Prostate gland (tissue), 2 donors: ENCODE results near the gene CD37. TPM values are rescaled to one million over a fixed set of nuclear protein-coding genes. Genes with fewer than 3 reads are reported as not detected.
A peak's percentile ranks its signal among the peaks of the same experiment; 100 is the strongest.

ENCODE experiments used
- DNase-seq: peaks from one replicate; pipeline ENCODE4 v3.0.0-alpha.2; 2019; ENCODE audit warnings: low spot score
- H3K27ac ChIP-seq, 2 donors: fragments of 200-600 bp; sonication (generic); 2 replicates each; pipeline ENCODE4 v1.5.1; 2017 to 2019
- H3K27me3 ChIP-seq: fragments of 200-600 bp; sonication (generic); replicated peaks from 2 replicates; pipeline ENCODE4 v1.5.1; 2019; ENCODE audit not compliant: insufficient read depth
- H3K36me3 ChIP-seq, 2 donors: fragments of 200-600 bp; sonication (generic); 1 replicate in 1 of 2; 2 replicates in 1 of 2; pipeline versions ENCODE4 v1.5.1 to v1.8.1; 2017 to 2019
- H3K4me1 ChIP-seq: fragments of 200-600 bp; sonication (generic); replicated peaks from 2 replicates; pipeline ENCODE4 v1.5.1; 2019
- H3K4me3 ChIP-seq, 2 donors: fragments of 200-600 bp; sonication (generic); 2 replicates each; pipeline ENCODE4 v1.5.1; 2017 to 2019
- H3K9me3 ChIP-seq: fragments of 200-600 bp; sonication (generic); 2 replicates; pipeline ENCODE4 v1.5.1; 2017
- POLR2A ChIP-seq: fragments of 450-650 bp; IDR thresholded peaks from one replicate; pipeline ENCODE4 v1.6.1; 2016; ENCODE audit warnings: antibody characterized with exemption, mild to moderate bottlenecking
- POLR2AphosphoS5 ChIP-seq: sonication (generic); formaldehyde crosslinking; IDR thresholded peaks from one replicate; pipeline ENCODE4 v1.6.1; 2017; ENCODE audit warnings: antibody characterized with exemption
- WGBS: methylation state at CpG from one replicate; pipeline ENCODE4 v1.1.5; 2018; 5-methylcytosine and 5-hydroxymethylcytosine counted together
- intact Hi-C: fragments of 100-400 bp; cut with DNase I; formaldehyde crosslinking; loops from one replicate; pipeline ENCODE4 v1.14.2; 2022
- total RNA-seq, 2 donors: library from RNA; depleted of rRNA; stranded (reverse); fragments of >200 nt; gene quantifications; one replicate each; pipeline ENCODE4 v1.1.0, GENCODE V29; 2016
- TF ChIP-seq, protein P1 (sequence below), 4 experiments: fragments of 200-600 bp in 2 of 4; fragments of 450-650 bp in 2 of 4; sonication (generic) in 2 of 4; IDR thresholded peaks; 1 replicate in 3 of 4; 2 replicates in 1 of 4; pipeline ENCODE4 v1.5.1; 2016 to 2019; ENCODE audit warnings: antibody characterized with exemption in 4 of 4, mild to moderate bottlenecking in 2 of 4, moderate library complexity in 2 of 4

Gene CD37
- total RNA-seq, 2 donors from 2014 or later: 9.5 to 21.4 TPM

DNA sequence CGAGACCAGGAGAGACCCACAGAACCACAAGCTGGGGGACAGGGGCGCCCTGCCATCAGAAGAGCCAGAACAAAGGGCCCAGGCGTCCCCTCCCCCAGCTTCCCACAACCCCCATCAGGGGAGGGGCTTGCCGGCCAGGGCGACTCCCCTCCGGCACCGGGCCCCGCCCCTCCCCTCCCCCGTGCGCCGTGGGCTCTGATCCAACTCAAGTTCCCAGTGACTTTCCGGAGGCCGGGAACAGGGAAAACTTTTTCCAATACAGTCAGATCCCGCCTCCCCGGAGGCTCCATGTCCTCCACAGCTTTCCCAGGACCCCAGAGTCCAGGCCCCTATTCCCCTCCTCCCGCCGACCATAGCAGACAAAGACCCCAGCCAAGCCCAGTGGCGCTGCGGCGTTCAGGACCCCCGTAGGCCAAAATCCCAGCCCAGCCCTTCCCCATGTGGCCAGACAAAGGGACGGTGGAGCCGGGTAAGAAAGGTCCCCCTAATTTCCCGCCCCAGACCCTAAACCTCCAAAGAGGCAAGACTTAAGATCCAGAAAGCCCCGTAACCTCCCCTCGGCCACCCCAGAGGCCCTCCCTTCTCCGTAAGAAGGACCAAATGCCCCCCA lies 26.3 kb downstream of the CD37 start:
- TF ChIP-seq POLR2A (peak; percentile 29), POLR2AphosphoS5 (peak; percentile 71)
- TF ChIP-seq, protein P1, sequence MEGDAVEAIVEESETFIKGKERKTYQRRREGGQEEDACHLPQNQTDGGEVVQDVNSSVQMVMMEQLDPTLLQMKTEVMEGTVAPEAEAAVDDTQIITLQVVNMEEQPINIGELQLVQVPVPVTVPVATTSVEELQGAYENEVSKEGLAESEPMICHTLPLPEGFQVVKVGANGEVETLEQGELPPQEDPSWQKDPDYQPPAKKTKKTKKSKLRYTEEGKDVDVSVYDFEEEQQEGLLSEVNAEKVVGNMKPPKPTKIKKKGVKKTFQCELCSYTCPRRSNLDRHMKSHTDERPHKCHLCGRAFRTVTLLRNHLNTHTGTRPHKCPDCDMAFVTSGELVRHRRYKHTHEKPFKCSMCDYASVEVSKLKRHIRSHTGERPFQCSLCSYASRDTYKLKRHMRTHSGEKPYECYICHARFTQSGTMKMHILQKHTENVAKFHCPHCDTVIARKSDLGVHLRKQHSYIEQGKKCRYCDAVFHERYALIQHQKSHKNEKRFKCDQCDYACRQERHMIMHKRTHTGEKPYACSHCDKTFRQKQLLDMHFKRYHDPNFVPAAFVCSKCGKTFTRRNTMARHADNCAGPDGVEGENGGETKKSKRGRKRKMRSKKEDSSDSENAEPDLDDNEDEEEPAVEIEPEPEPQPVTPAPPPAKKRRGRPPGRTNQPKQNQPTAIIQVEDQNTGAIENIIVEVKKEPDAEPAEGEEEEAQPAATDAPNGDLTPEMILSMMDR (IDR thresholded peaks at IDR 0.05): no peak
- peak overlapping the region; percentile 88 to 90 for H3K27ac ChIP-seq
- intact Hi-C loops: no loop called here
- peak; percentile 63 for DNase-seq
- 2% methylated on average over 26 of the region's 27 CpGs for WGBS
- no peaks in the 10 kb centered on the region for H3K27me3 ChIP-seq
- H3K4me3 ChIP-seq: peak overlapping the region; percentile 66
- H3K9me3 ChIP-seq: no peaks in the 10 kb centered on the region
- H3K4me1 ChIP-seq: no peaks in the 10 kb centered on the region
- no peaks in the 10 kb centered on the region for H3K36me3 ChIP-seq

DNA sequence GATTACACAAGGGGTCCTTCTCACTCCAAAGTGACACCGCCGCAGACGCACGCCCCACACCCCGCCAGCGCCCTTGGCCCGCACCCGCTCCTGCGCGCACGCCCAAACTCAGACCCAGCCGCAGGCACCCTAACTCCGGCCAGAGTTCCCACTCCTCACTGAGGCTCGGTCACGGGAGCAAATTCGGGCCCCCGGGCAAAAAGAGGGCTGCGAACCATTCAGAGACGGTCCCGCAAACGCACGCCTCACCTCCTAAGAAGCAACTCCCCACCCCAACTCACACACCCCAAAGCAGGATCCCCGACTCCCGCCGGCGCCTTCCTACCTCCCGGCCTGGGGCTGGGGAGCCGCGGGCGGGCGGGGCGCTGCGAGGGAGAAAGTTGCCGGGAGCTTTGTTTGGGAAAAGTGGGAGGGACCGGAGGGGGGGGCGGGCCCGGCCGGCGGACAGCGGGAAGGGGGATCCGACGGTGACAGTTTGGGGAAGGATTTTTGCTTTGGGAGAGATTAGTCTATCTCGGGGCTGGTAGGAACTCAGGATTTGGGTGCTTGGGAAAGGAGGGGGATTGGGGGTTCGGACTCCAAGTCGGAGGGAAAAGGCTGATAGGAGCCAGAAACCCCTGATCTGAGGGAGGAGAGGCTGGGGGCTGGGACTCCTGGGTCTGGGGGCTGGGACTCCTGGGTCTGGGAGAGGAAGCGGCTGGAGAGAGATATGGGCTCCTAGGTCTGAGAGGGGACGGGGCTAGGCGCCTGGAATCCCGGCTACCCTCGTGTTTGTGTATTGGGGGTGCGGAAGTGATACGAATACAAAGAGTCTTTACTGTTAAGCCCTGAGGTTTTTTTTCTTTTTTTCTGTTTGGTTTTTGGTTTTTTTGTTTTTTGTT lies 27.1 kb downstream of the CD37 start, which contains the start of gene TEAD2:
Gene TEAD2 (minus strand): TSS at position 369 of the 881 bp plus-strand sequence. CDS start 2,341 bp downstream, outside the sequence.
- Histone ChIP-seq H3K27ac (peak within 1 kb of the TSS; percentile 88 to 90), H3K4me1 (no peaks in the 10 kb centered on the region), H3K36me3 (no peaks in the 10 kb centered on the region), H3K4me3 (peak within 1 kb of the TSS; percentile 66), H3K9me3 (no peaks in the 10 kb centered on the region), H3K27me3 (no peaks in the 10 kb centered on the region)
- intact Hi-C loops: no loop called here
- WGBS: 1% methylated on average over 52 of the region's 52 CpGs
- TF ChIP-seq POLR2A (peak; percentile 65), POLR2AphosphoS5 (peak; percentile 61)
- TF ChIP-seq, protein P1 (IDR thresholded peaks at IDR 0.05): no peak
- peak; percentile 55 for DNase-seq

DNA sequence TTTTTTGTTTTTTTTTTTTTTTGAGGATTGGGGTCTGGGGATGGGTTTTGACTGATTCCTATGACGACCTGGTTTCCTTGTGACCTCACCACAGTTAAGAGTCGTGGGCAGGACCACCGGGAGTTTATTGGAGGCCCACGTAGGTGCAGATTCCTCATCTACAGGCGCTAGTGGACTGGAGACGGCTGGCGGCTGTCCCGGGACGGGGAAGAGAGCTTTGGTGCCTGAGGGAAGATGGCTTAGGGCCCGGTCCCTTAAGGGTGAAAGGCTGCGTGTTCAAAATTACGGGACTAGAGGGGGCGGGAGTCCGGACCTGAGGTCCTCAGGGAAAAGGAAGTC lies 27.7 kb downstream of the CD37 start:
- intact Hi-C loops: no loop called here
- peak overlapping the region; percentile 88 to 90 for H3K27ac ChIP-seq
- DNase-seq: peak; percentile 19
- H3K36me3 ChIP-seq: no peaks in the 10 kb centered on the region
- no peaks in the 10 kb centered on the region for H3K4me1 ChIP-seq
- H3K9me3 ChIP-seq: no peaks in the 10 kb centered on the region
- WGBS: under 1% methylated on average over 14 of the region's 14 CpGs
- H3K27me3 ChIP-seq: no peaks in the 10 kb centered on the region
- H3K4me3 ChIP-seq: peak overlapping the region; percentile 16 to 66
- TF ChIP-seq, protein P1 (IDR thresholded peaks at IDR 0.05): no peak
- no peak for TF ChIP-seq POLR2AphosphoS5
- TF ChIP-seq POLR2A: no peak

DNA sequence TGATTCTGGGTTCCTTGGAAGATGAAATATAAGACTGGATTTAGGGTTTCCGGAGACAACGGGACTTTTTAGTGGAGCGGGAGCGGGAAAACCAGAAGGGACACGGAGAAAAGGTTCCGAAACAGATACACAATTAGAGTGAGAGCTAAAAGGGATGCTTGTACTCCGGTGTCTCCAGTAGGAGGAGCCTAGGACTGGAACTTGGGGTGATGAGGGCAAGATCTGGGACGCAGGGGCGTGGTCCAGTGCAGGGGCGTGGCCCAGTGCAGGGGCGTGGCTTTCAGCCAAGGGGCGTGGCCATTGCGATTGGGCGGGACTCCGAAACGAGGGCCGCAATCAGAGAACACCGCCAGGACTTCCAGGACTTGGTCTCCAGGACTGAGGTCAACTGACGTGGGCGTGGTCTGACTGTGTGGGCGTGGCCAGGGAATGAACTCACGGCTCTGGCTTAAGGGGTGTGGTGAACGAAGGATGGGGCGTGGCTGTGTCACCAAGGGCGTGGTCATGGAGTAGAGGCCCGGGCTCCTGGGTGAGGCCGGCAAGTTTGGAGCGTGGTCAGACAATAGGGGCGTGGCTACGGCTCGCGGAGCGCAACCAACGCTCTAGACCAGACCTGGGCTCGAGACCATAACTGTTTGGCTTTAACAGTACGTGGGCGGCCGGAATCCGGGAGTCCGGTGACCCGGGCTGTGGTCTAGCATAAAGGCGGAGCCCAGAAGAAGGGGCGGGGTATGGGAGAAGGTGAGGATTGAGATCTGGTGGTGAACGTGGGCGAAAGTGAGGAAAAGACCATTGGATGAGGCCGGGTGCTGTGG lies 28.3 kb downstream of the CD37 start, which contains the start of gene DKKL1:
Gene DKKL1 (plus strand): TSS at position 610 of the 815 bp plus-strand sequence. CDS start 122 bp downstream, at position 732.
- peak; percentile 92 for DNase-seq
- intact Hi-C loops: no loop called here
- WGBS: 2% methylated on average over 46 of the region's 46 CpGs
- Histone ChIP-seq H3K9me3 (no peaks in the 10 kb centered on the region), H3K27me3 (no peaks in the 10 kb centered on the region), H3K36me3 (no peaks in the 10 kb centered on the region), H3K27ac (peak within 1 kb of the TSS; percentile 88 to 90), H3K4me3 (peak within 1 kb of the TSS; percentile 66), H3K4me1 (no peaks in the 10 kb centered on the region)
- peak; percentile 83 for TF ChIP-seq POLR2AphosphoS5
- TF ChIP-seq, protein P1 (IDR thresholded peaks at IDR 0.05): peak in 2 of 4 experiments; percentile 31
- TF ChIP-seq POLR2A: peak; percentile 79
